Mesendoderm (in vitro differentiated cells): Measurements from ENCODE around the gene SLC36A1. TPM values are rescaled to one million over a fixed set of nuclear protein-coding genes. Genes with fewer than 3 reads are reported as not detected.

Experiments
- small RNA-seq: library from polyadenylated mRNA; stranded (forward); fragments of <200 nt; extraction: miRNeasy Mini kit (QIAGEN cat#:217004); gene quantifications from one replicate; pipeline ENCODE3, GENCODE V24; 2013; ENCODE audit not compliant: insufficient read depth

The SLC36A1 gene

Small RNA genes lying within 50 kb of the gene (small RNA-seq; reads per million reads assigned to genes)
- gene MIR6499: not detected
- 1.4 reads per million for gene RNA5SP197
